GM19438 (cell line): ENCODE results near the gene CD244.
"Not testable (repeated sequence)": the region's sequence is repeated elsewhere in the genome, so short reads cannot be mapped to it uniquely, and the experiment has no call there.

Source experiments
- ATAC-seq: cut with Tn5 transposase; IDR thresholded peaks from one replicate; pipeline ENCODE4 v1.9.1; 2021; ENCODE audit warnings: low read depth; ENCODE audit not compliant: unreplicated experiment

Gene CD244

GRCh38 chr1:160880216-160880615, 17.5 kb upstream of the CD244 start:
- no peak for ATAC-seq

GRCh38 chr1:160879056-160879455, 16.4 kb upstream of the CD244 start:
- ATAC-seq: no peak

GRCh38 chr1:160877221-160877620, 14.5 kb upstream of the CD244 start:
- ATAC-seq: no peak

- no peak for ATAC-seq
These were observed 13.6 kb upstream of the CD244 start for GRCh38 chr1:160876311-160876710.

GRCh38 chr1:160875591-160875990, 12.9 kb upstream of the CD244 start:
- not testable (repeated sequence) for ATAC-seq

- ATAC-seq: no peak
These were observed 12.2 kb upstream of the CD244 start for GRCh38 chr1:160874935-160875334.

- ATAC-seq: no peak
These were observed 5.5 kb upstream of the CD244 start for GRCh38 chr1:160868141-160868540.

- ATAC-seq: not testable (repeated sequence)
These were observed 5.0 kb upstream of the CD244 start for GRCh38 chr1:160867651-160868050.

GRCh38 chr1:160866695-160867260, 4.1 kb upstream of the CD244 start:
- ATAC-seq: no peak

- no peak for ATAC-seq
These were observed 3.5 kb upstream of the CD244 start for GRCh38 chr1:160866001-160866694.

GRCh38 chr1:160865337-160865736, 2.6 kb upstream of the CD244 start:
- no peak for ATAC-seq

- ATAC-seq: no peak
These were observed 1.5 kb upstream of the CD244 start for GRCh38 chr1:160864173-160864572.

GRCh38 chr1:160863774-160864131, 1.1 kb upstream of the CD244 start:
- no peak for ATAC-seq

GRCh38 chr1:160863061-160863773, 530 bp upstream of the CD244 start:
- ATAC-seq: no peak

GRCh38 chr1:160860840-160861505, 1.7 kb downstream of the CD244 start:
- no peak for ATAC-seq

GRCh38 chr1:160859166-160859565, 3.5 kb downstream of the CD244 start:
- ATAC-seq: no peak

- ATAC-seq: no peak
These were observed 4.2 kb downstream of the CD244 start for GRCh38 chr1:160858507-160858906.

GRCh38 chr1:160858097-160858496, 4.6 kb downstream of the CD244 start:
- ATAC-seq: no peak

GRCh38 chr1:160855181-160855981, 7.3 kb downstream of the CD244 start:
- peak; percentile 90 for ATAC-seq

- no peak for ATAC-seq
These were observed 8.9 kb downstream of the CD244 start for GRCh38 chr1:160853754-160854153.

- no peak for ATAC-seq
These were observed 9.7 kb downstream of the CD244 start for GRCh38 chr1:160853014-160853413.
